ENCODE data around the gene ADARB2. TPM values are rescaled to one million over a fixed set of nuclear protein-coding genes. Genes with fewer than 3 reads are reported as not detected.

Gene ADARB2
- total and polyA plus RNA-seq, 2 donors (not counting 1 experiment from before 2014, with no cell fraction given), result not detected

GRCh38 chr10:1556496-1556895 lies 180.8 kb downstream of the ADARB2 start:
- Histone ChIP-seq H3K4me1 (ENCODE audit: control insufficient read depth, extremely low read depth, insufficient read depth, low read length) (no peaks in the 10 kb centered on the region), H2AFZ (ENCODE audit: low read length) (no peak overlapping the region), H3K79me2 (ENCODE audit: control insufficient read depth, insufficient read depth, low read length) (no peaks in the 10 kb centered on the region), H3K9ac (ENCODE audit: insufficient read depth, low read length) (no peak overlapping the region), H3K4me2 (ENCODE audit: extremely low read depth, insufficient read depth, low read length) (no peak overlapping the region), H3K27ac (ENCODE audit: insufficient read depth, low read length) (no peak overlapping the region), H3K9me3 (ENCODE audit: control insufficient read depth, insufficient read depth, low read depth, low read length) (no peaks in the 10 kb centered on the region), H3K36me3 (ENCODE audit: control insufficient read depth, insufficient read depth, low read length) (no peaks in the 10 kb centered on the region), H3K27me3 (ENCODE audit: control insufficient read depth, insufficient read depth, low read length) (no peaks in the 10 kb centered on the region), H4K20me1 (ENCODE audit: control insufficient read depth, extremely low read depth, insufficient read depth, low read length) (no peaks in the 10 kb centered on the region), H3K4me3 (replicated peaks in 1 of 4; ENCODE audit: control extremely low read depth in 1 of 4, insufficient read depth in 1 of 4, low read depth in 3 of 4, low read length in 4 of 4) (no peak overlapping the region)
- no peak for DNase-seq (ENCODE audit: low read depth in 2 of 2)
- TF ChIP-seq EZH2 (IDR thresholded peaks at IDR 0.05; ENCODE audit: low read length, missing control alignments) (no peak), CTCF (conservative IDR thresholded peaks at IDR 0.05 in 1 of 2, IDR thresholded peaks at IDR 0.05 in 1 of 2; ENCODE audit: low read depth in 1 of 2, low read length in 2 of 2) (no peak)

GRCh38 chr10:1553951-1554350 lies 183.4 kb downstream of the ADARB2 start:
- H3K27ac ChIP-seq (ENCODE audit: insufficient read depth, low read length), result no peak overlapping the region
- H3K36me3 ChIP-seq (ENCODE audit: control insufficient read depth, insufficient read depth, low read length), result no peaks in the 10 kb centered on the region
- no peaks in the 10 kb centered on the region for H4K20me1 ChIP-seq (ENCODE audit: control insufficient read depth, extremely low read depth, insufficient read depth, low read length)
- no peak overlapping the region for H2AFZ ChIP-seq (ENCODE audit: low read length)
- no peaks in the 10 kb centered on the region for H3K4me1 ChIP-seq (ENCODE audit: control insufficient read depth, extremely low read depth, insufficient read depth, low read length)
- H3K9me3 ChIP-seq (ENCODE audit: control insufficient read depth, insufficient read depth, low read depth, low read length), result no peaks in the 10 kb centered on the region
- no peak overlapping the region for H3K9ac ChIP-seq (ENCODE audit: insufficient read depth, low read length)
- H3K79me2 ChIP-seq (ENCODE audit: control insufficient read depth, insufficient read depth, low read length), result no peaks in the 10 kb centered on the region
- no peak for DNase-seq (ENCODE audit: low read depth in 2 of 2)
- H3K4me2 ChIP-seq (ENCODE audit: extremely low read depth, insufficient read depth, low read length), result no peak overlapping the region
- no peaks in the 10 kb centered on the region for H3K27me3 ChIP-seq (ENCODE audit: control insufficient read depth, insufficient read depth, low read length)
- H3K4me3 ChIP-seq (replicated peaks in 1 of 4; ENCODE audit: control extremely low read depth in 1 of 4, insufficient read depth in 1 of 4, low read depth in 3 of 4, low read length in 4 of 4), result no peak overlapping the region
- TF ChIP-seq EZH2 (IDR thresholded peaks at IDR 0.05; ENCODE audit: low read length, missing control alignments), result no peak
- TF ChIP-seq CTCF (conservative IDR thresholded peaks at IDR 0.05 in 1 of 2, IDR thresholded peaks at IDR 0.05 in 1 of 2; ENCODE audit: low read depth in 1 of 2, low read length in 2 of 2), result no peak

GRCh38 chr10:1552881-1553670 lies 184.2 kb downstream of the ADARB2 start:
- Histone ChIP-seq H3K27me3 (ENCODE audit: control insufficient read depth, insufficient read depth, low read length) (no peaks in the 10 kb centered on the region), H3K27ac (ENCODE audit: insufficient read depth, low read length) (no peak overlapping the region), H2AFZ (ENCODE audit: low read length) (no peak overlapping the region), H3K4me3 (replicated peaks in 1 of 4; ENCODE audit: control extremely low read depth in 1 of 4, insufficient read depth in 1 of 4, low read depth in 3 of 4, low read length in 4 of 4) (no peak overlapping the region), H3K4me2 (ENCODE audit: extremely low read depth, insufficient read depth, low read length) (no peak overlapping the region), H4K20me1 (ENCODE audit: control insufficient read depth, extremely low read depth, insufficient read depth, low read length) (no peaks in the 10 kb centered on the region), H3K79me2 (ENCODE audit: control insufficient read depth, insufficient read depth, low read length) (no peaks in the 10 kb centered on the region), H3K9ac (ENCODE audit: insufficient read depth, low read length) (no peak overlapping the region), H3K36me3 (ENCODE audit: control insufficient read depth, insufficient read depth, low read length) (no peaks in the 10 kb centered on the region), H3K9me3 (ENCODE audit: control insufficient read depth, insufficient read depth, low read depth, low read length) (no peaks in the 10 kb centered on the region), H3K4me1 (ENCODE audit: control insufficient read depth, extremely low read depth, insufficient read depth, low read length) (no peaks in the 10 kb centered on the region)
- TF ChIP-seq EZH2 (IDR thresholded peaks at IDR 0.05; ENCODE audit: low read length, missing control alignments) (no peak), CTCF (conservative IDR thresholded peaks at IDR 0.05 in 1 of 2, IDR thresholded peaks at IDR 0.05 in 1 of 2; ENCODE audit: low read depth in 1 of 2, low read length in 2 of 2) (no peak)
- no peak for DNase-seq (ENCODE audit: low read depth in 2 of 2)
